ENCODE results near the gene BTF3L4. TPM values are rescaled to one million over a fixed set of nuclear protein-coding genes. Genes with fewer than 3 reads are reported as not detected.
A peak's percentile ranks its signal among the peaks of the same experiment; 100 is the strongest.

Gene BTF3L4
- total and polyA plus RNA-seq, 11 donors = 25.4 to 48.2 (median 33.1) TPM

- peak overlapping the region in 11 of 12 donors; percentile 71 to 97 (median 92) for H3K27ac ChIP-seq
- intact Hi-C loops (cut with DNase I) = loop anchor here in 2 of 10 donors (1.0 to 5.0 kb wide), 3 partner anchors 24 to 640 kb away; partner anchors contain the start of genes COA7 (in 1 of the 2), KTI12 (in 1 of the 2) and NRDC (in 1 of the 2)
- H3K9me3 ChIP-seq = no peaks in the 10 kb centered on the region
- DNase-seq = no peak
- WGBS, 4 donors = 0 to 2% (median 1%) methylated on average over 4 of the region's 4 CpGs
- peak overlapping the region; percentile 63 to 97 (median 88) for H3K4me3 ChIP-seq
- H3K27me3 ChIP-seq = no peaks in the 10 kb centered on the region
- no peak for ATAC-seq
- TF ChIP-seq POLR2A (IDR thresholded peaks at IDR 0.05) = no peak
- no peak for TF ChIP-seq CTCF (IDR thresholded peaks at IDR 0.05)
- peaks cover 0 to 36% (median 26%) of the 10 kb centered on the region in 9 donors for H3K36me3 ChIP-seq
- H3K4me1 ChIP-seq = peaks cover 3 to 41% (median 34%) of the 10 kb centered on the region in 12 donors
Measured at GRCh38 chr1:52056937-52057231, 789 bp downstream of the BTF3L4 start.

GRCh38 chr1:52057255-52057654 lies 1.2 kb downstream of the BTF3L4 start:
- 7 to 18% (median 9%) methylated on average over 1 of the region's 1 CpG for WGBS, 4 donors
- H3K4me1 ChIP-seq = peaks cover 3 to 41% (median 34%) of the 10 kb centered on the region in 12 donors
- H3K36me3 ChIP-seq = peaks cover 0 to 33% (median 24%) of the 10 kb centered on the region in 9 donors
- TF ChIP-seq POLR2A (IDR thresholded peaks at IDR 0.05) (no peak), CTCF (IDR thresholded peaks at IDR 0.05) (no peak)
- no peaks in the 10 kb centered on the region for H3K27me3 ChIP-seq
- H3K9me3 ChIP-seq = no peaks in the 10 kb centered on the region
- intact Hi-C loops (cut with DNase I) = loop anchor here in 2 of 10 donors (5.0 kb wide), 2 partner anchors 180 to 640 kb away; partner anchors contain the start of genes COA7 (in 1 of the 2) and NRDC (in 1 of the 2)
- DNase-seq (no peak), ATAC-seq (no peak)
- peak overlapping the region in 9 of 12 donors; percentile 77 to 97 (median 93) for H3K27ac ChIP-seq
- H3K4me3 ChIP-seq = peak overlapping the region in 10 of 12 donors; percentile 63 to 97 (median 90)

- Histone ChIP-seq H3K4me1 (peaks cover 3 to 41% (median 34%) of the 10 kb centered on the region in 12 donors), H3K36me3 (peaks cover 0 to 33% (median 26%) of the 10 kb centered on the region in 9 donors), H3K4me3 (peak overlapping the region in 5 of 12 donors; percentile 15 to 97 (median 70)), H3K27ac (peak overlapping the region in 1 of 12 donors; percentile 97), H3K9me3 (no peaks in the 10 kb centered on the region), H3K27me3 (no peaks in the 10 kb centered on the region)
- no peak for DNase-seq
- no peak for TF ChIP-seq POLR2A (IDR thresholded peaks at IDR 0.05)
- no peak for TF ChIP-seq CTCF (IDR thresholded peaks at IDR 0.05)
- ATAC-seq = no peak
- intact Hi-C loops (cut with DNase I) = loop anchor here in 2 of 10 donors (5.0 kb wide), 2 partner anchors 181 to 639 kb away; partner anchors contain the start of genes COA7 (in 1 of the 2) and NRDC (in 1 of the 2)
- 84 to 97% (median 93%) methylated on average over 1 of the region's 1 CpG for WGBS, 4 donors
Measured at GRCh38 chr1:52057876-52058415, 1.9 kb downstream of the BTF3L4 start.

DNA sequence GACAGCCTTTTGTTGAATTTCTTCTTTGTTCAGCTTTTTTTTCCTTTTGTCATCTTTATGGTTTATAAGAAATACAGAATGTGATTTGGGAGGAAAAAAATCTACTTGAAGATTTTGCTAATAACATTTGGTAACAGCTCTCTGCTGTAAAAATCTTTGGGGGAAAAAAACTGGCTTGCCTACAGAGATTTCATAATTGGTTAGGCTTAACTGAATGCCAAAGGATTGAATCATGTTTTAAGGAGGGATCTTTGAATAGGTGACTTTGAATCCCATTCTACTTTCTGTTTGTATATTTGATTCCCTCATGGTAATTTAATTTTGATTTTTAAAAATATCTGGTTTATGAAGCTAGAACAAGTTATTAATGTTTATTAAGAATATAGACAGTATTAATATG lies 3.2 kb downstream of the BTF3L4 start:
- H3K27ac ChIP-seq = no peak overlapping the region
- DNase-seq (no peak), ATAC-seq (no peak)
- no peaks in the 10 kb centered on the region for H3K27me3 ChIP-seq
- no peak overlapping the region for H3K4me3 ChIP-seq
- TF ChIP-seq POLR2A (IDR thresholded peaks at IDR 0.05) (no peak), CTCF (IDR thresholded peaks at IDR 0.05) (no peak)
- intact Hi-C loops (cut with DNase I) = loop anchor here in 2 of 10 donors (5.0 kb wide), 2 partner anchors 182 to 638 kb away; partner anchors contain the start of genes COA7 (in 1 of the 2) and NRDC (in 1 of the 2)
- peaks cover 0 to 33% (median 26%) of the 10 kb centered on the region in 12 donors for H3K4me1 ChIP-seq
- H3K36me3 ChIP-seq = peaks cover 0 to 47% (median 37%) of the 10 kb centered on the region in 9 donors
- H3K9me3 ChIP-seq = no peaks in the 10 kb centered on the region
